HL-60 (cell line): ENCODE data around the gene B9D2.
A peak's percentile ranks its signal among the peaks of the same experiment; 100 is the strongest.

ENCODE experiments used
- DNase-seq, 2 experiments: peaks; one replicate each; pipeline ENCODE4 v3.0.0-alpha.2; 2010 to 2020; ENCODE audit warnings: low read depth in 1 of 2, low spot score in 1 of 2
- H3K27ac ChIP-seq: fragments of 250-450 bp; sonication (Bioruptor Pico); replicated peaks from 2 replicates; pipeline ENCODE4 v1.5.1; 2020; ENCODE audit warnings: mild to moderate bottlenecking, moderate library complexity
- H3K27me3 ChIP-seq: fragments of 250-450 bp; sonication (Bioruptor Pico); 2 replicates; pipeline ENCODE4 v1.5.1; 2021; ENCODE audit warnings: mild to moderate bottlenecking, moderate library complexity; ENCODE audit not compliant: insufficient read depth, poor library complexity, severe bottlenecking
- H3K4me3 ChIP-seq: replicated peaks from 2 replicates; pipeline ENCODE4 v1.5.1; 2011; ENCODE audit warnings: mild to moderate bottlenecking, control low read depth, low read length; ENCODE audit not compliant: insufficient read depth
- CTCF ChIP-seq: IDR thresholded peaks from one replicate; pipeline ENCODE4 v1.5.1; 2011; ENCODE audit warnings: low read length, control low read depth, inconsistent platforms; ENCODE audit not compliant: insufficient read depth
- GABPA ChIP-seq: IDR thresholded peaks from 2 replicates; pipeline ENCODE4 v1.6.1; 2012; ENCODE audit warnings: low read depth
- POLR2AphosphoS5 ChIP-seq: IDR thresholded peaks from 2 replicates; pipeline ENCODE4 v1.6.1; 2012; ENCODE audit warnings: low read depth
- REST ChIP-seq: IDR thresholded peaks from 2 replicates; pipeline ENCODE4 v1.6.1; 2012; ENCODE audit warnings: low read depth; ENCODE audit not compliant: insufficient replicate concordance
- SPI1 ChIP-seq: IDR thresholded peaks from 2 replicates; pipeline ENCODE4 v1.6.1; 2012; ENCODE audit warnings: low read depth, mild to moderate bottlenecking, borderline replicate concordance

The B9D2 gene

GRCh38 chr19:41339936-41340335 is 24.0 kb downstream of the B9D2 start:
- DNase-seq = no peak
- H3K27ac ChIP-seq = no peak overlapping the region
- no peaks in the 10 kb centered on the region for H3K27me3 ChIP-seq
- H3K4me3 ChIP-seq = no peak overlapping the region
- no peak for TF ChIP-seq SPI1

- H3K27ac ChIP-seq = no peak overlapping the region; the same call in 1 of the 2 replicates
- H3K27me3 ChIP-seq = no peaks in the 10 kb centered on the region
- no peak for DNase-seq
- no peak overlapping the region for H3K4me3 ChIP-seq
- TF ChIP-seq POLR2AphosphoS5 (no peak), SPI1 (no peak), GABPA (no peak), CTCF (no peak), REST (no peak)
Observed at GRCh38 chr19:41335467-41335866, 28.5 kb downstream of the B9D2 start.

- no peak for DNase-seq
- H3K27me3 ChIP-seq = no peaks in the 10 kb centered on the region
- no peak overlapping the region for H3K4me3 ChIP-seq
- H3K27ac ChIP-seq = peak overlapping the region; percentile 53
- TF ChIP-seq POLR2AphosphoS5 (no peak), GABPA (no peak), SPI1 (no peak), REST (no peak), CTCF (no peak)
Observed at GRCh38 chr19:41334793-41335192, 29.2 kb downstream of the B9D2 start.

- DNase-seq = no peak
- no peaks in the 10 kb centered on the region for H3K27me3 ChIP-seq
- TF ChIP-seq POLR2AphosphoS5 (no peak), SPI1 (no peak), CTCF (no peak), GABPA (no peak), REST (no peak)
- no peak overlapping the region for H3K4me3 ChIP-seq
- no peak overlapping the region for H3K27ac ChIP-seq
Observed at GRCh38 chr19:41332468-41332867, 31.5 kb downstream of the B9D2 start.
